ENCODE measurements around the gene EYA2. TPM values are rescaled to one million over a fixed set of nuclear protein-coding genes. Genes with fewer than 3 reads are reported as not detected.

EYA2 gene
- total and polyA plus RNA-seq, 2 of the 4 experiments (the other 2 are of a cell fraction): 2.3 to 5.4 TPM

DNA sequence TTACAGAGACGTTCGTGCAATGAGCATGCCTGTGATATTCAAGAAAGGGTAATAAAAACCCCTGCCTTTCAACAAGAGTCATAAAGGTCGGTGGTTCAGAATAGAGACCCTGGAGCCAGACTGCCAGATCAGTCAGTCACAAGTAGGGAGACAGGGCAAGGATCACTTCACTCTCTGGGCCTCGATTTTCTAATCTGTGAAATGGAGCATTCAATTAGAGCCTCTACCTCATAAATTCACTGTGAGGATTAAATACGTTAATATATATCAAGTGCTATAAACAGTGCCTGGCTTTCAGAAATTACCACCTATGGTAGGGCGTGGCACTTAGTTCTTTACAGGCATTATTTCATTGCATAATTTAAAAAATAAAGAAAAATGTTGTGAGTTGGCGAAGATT, 43.7 kb upstream of the EYA2 start:
- Histone ChIP-seq H3K9ac (ENCODE audit: low read depth, low read length) (no peak overlapping the region), H3K4ac (ENCODE audit: low read depth, low read length) (no peak overlapping the region), H2AFZ (replicated peaks; ENCODE audit: low read length, poor library complexity) (no peak overlapping the region), H2BK120ac (ENCODE audit: low read depth, low read length) (no peak overlapping the region), H3K27ac (ENCODE audit: insufficient read depth, low read length) (no peak overlapping the region), H3K9me1 (ENCODE audit: insufficient read depth, low read length) (no peaks in the 10 kb centered on the region), H2BK15ac (ENCODE audit: low read depth, low read length) (no peak overlapping the region), H3K27me3 (ENCODE audit: control insufficient read depth, insufficient read depth, low read length) (peaks cover 9% of the 10 kb centered on the region), H3K79me1 (ENCODE audit: low read depth in 1 of 2, low read length in 2 of 2) (no peaks in the 10 kb centered on the region), H3K56ac (ENCODE audit: extremely low read depth, insufficient read depth, low read length) (no peak overlapping the region), H3K9me3 (ENCODE audit: control insufficient read depth, insufficient read depth, low read length) (peaks cover 2% of the 10 kb centered on the region; the same call in 1 of the 2 replicates), H3K14ac (replicated peaks; ENCODE audit: low read depth, low read length) (no peak overlapping the region), H3K4me1 (ENCODE audit: control insufficient read depth, insufficient read depth, low read length) (no peaks in the 10 kb centered on the region), H2AK9ac (replicated peaks; ENCODE audit: low read depth, low read length, poor library complexity) (no peak overlapping the region), H3K4me3 (ENCODE audit: insufficient read depth, low read depth, low read length) (no peak overlapping the region), H2AK5ac (ENCODE audit: low read depth, low read length) (no peak overlapping the region), H3K36me3 (ENCODE audit: control insufficient read depth, insufficient read depth, low read length) (no peaks in the 10 kb centered on the region), H3K18ac (ENCODE audit: low read depth, low read length) (no peak overlapping the region), H2BK20ac (ENCODE audit: low read depth, low read length) (no peak overlapping the region), H3K23ac (ENCODE audit: low read depth, low read length) (no peak overlapping the region), H4K5ac (ENCODE audit: low read depth, low read length) (no peak overlapping the region), H3K4me2 (ENCODE audit: low read depth, low read length) (no peak overlapping the region), H4K8ac (ENCODE audit: low read depth in 2 of 2, low read length in 2 of 2) (no peak overlapping the region), H2BK5ac (ENCODE audit: low read depth, low read length, poor library complexity, severe bottlenecking) (no peak overlapping the region), H4K20me1 (ENCODE audit: insufficient read depth, low read length) (no peaks in the 10 kb centered on the region), H4K91ac (ENCODE audit: insufficient read depth, low read depth, low read length) (no peak overlapping the region)
- ChIA-PET POLR2A (ENCODE audit: unreplicated experiment) (no interaction called here), CTCF (no interaction called here)
- 80% methylated on average over 1 of the region's 7 CpGs; no CpG with 5 or more reads in 1 of the 2 experiments for WGBS, 2 experiments (ENCODE audit: extremely low coverage in 2 of 2, insufficient read length in 1 of 2)
- BruUV-seq (replicated peaks): no TSS peak
- no peak for ATAC-seq (ENCODE audit: low read depth)
- intact Hi-C loops (cut with micrococcal nuclease): no loop called here
- DNase-seq: no peak
- dilution Hi-C loops (cut with HindIII; ENCODE audit: low sequenced_read_pairs, unreplicated experiment): no loop called here
- no peak for TF ChIP-seq CEBPB (IDR thresholded peaks at IDR 0.05; ENCODE audit: low read depth, low read length)
- TF ChIP-seq, protein P1, sequence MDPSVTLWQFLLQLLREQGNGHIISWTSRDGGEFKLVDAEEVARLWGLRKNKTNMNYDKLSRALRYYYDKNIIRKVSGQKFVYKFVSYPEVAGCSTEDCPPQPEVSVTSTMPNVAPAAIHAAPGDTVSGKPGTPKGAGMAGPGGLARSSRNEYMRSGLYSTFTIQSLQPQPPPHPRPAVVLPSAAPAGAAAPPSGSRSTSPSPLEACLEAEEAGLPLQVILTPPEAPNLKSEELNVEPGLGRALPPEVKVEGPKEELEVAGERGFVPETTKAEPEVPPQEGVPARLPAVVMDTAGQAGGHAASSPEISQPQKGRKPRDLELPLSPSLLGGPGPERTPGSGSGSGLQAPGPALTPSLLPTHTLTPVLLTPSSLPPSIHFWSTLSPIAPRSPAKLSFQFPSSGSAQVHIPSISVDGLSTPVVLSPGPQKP (IDR thresholded peaks at IDR 0.05; ENCODE audit: borderline replicate concordance, low read depth, low read length): no peak
- TF ChIP-seq, protein P2, sequence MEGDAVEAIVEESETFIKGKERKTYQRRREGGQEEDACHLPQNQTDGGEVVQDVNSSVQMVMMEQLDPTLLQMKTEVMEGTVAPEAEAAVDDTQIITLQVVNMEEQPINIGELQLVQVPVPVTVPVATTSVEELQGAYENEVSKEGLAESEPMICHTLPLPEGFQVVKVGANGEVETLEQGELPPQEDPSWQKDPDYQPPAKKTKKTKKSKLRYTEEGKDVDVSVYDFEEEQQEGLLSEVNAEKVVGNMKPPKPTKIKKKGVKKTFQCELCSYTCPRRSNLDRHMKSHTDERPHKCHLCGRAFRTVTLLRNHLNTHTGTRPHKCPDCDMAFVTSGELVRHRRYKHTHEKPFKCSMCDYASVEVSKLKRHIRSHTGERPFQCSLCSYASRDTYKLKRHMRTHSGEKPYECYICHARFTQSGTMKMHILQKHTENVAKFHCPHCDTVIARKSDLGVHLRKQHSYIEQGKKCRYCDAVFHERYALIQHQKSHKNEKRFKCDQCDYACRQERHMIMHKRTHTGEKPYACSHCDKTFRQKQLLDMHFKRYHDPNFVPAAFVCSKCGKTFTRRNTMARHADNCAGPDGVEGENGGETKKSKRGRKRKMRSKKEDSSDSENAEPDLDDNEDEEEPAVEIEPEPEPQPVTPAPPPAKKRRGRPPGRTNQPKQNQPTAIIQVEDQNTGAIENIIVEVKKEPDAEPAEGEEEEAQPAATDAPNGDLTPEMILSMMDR (conservative IDR thresholded peaks at IDR 0.05; ENCODE audit: low read depth, low read length): no peak
- no peak for TF ChIP-seq RAD21 (IDR thresholded peaks at IDR 0.05; ENCODE audit: low read length)
- no peak for TF ChIP-seq MAFK (IDR thresholded peaks at IDR 0.05; ENCODE audit: low read depth, low read length)
- TF ChIP-seq, protein P3, sequence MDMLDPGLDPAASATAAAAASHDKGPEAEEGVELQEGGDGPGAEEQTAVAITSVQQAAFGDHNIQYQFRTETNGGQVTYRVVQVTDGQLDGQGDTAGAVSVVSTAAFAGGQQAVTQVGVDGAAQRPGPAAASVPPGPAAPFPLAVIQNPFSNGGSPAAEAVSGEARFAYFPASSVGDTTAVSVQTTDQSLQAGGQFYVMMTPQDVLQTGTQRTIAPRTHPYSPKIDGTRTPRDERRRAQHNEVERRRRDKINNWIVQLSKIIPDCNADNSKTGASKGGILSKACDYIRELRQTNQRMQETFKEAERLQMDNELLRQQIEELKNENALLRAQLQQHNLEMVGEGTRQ (IDR thresholded peaks at IDR 0.05; ENCODE audit: low read depth, low read length): no peak
- TF ChIP-seq NFE2L2 (IDR thresholded peaks at IDR 0.05; ENCODE audit: low read depth, low read length): no peak
- no peak for TF ChIP-seq MAZ (IDR thresholded peaks at IDR 0.05; ENCODE audit: borderline replicate concordance, low read depth, low read length)
- TF ChIP-seq BHLHE40 (IDR thresholded peaks at IDR 0.05; ENCODE audit: low read depth, low read length): no peak
- no peak for TF ChIP-seq MXI1 (IDR thresholded peaks at IDR 0.05; ENCODE audit: borderline replicate concordance, low read depth, low read length)
- no peak for TF ChIP-seq RCOR1 (IDR thresholded peaks at IDR 0.05; ENCODE audit: insufficient replicate concordance, low read length)
- TF ChIP-seq POLR2A (IDR thresholded peaks at IDR 0.05; ENCODE audit: low read depth, low read length): no peak
- no peak for TF ChIP-seq RFX5 (IDR thresholded peaks at IDR 0.05; ENCODE audit: low read depth, low read length)
- TF ChIP-seq SMC3 (IDR thresholded peaks at IDR 0.05; ENCODE audit: low read depth, low read length): no peak
- in situ Hi-C loops (cut with MboI; ENCODE audit: low sequenced_read_pairs): no loop called here

Data from IMR-90 (cell line).